ENCODE data around the gene OR1J2. TPM values are rescaled to one million over a fixed set of nuclear protein-coding genes. Genes with fewer than 3 reads are reported as not detected.
"Not testable (repeated sequence)": the region's sequence is repeated elsewhere in the genome, so short reads cannot be mapped to it uniquely, and the experiment has no call there.

OR1J2 gene
- polyA plus RNA-seq, 3 donors: not detected

- Mint-ChIP-seq H3K27ac (no peak within 1 kb of the TSS), H3K4me1 (no peaks in the 10 kb centered on the region), H3K4me3 (peak within 1 kb of the TSS in 1 of 2 donors; percentile 17), H3K36me3 (no peaks in the 10 kb centered on the region), H3K27me3 (ENCODE audit: low read depth in 3 of 3) (peaks cover 0 to 2% (median 1%) of the 10 kb centered on the region in 3 donors), H3K9me3 (peaks cover 0 to 6% (median under 1%) of the 10 kb centered on the region in 7 donors)
- intact Hi-C loops (cut with micrococcal nuclease): no loop called here
- Histone ChIP-seq H2AFZ (ENCODE audit: insufficient read depth, low read depth, low read length, poor library complexity, severe bottlenecking) (no peak within 1 kb of the TSS), H3K27ac (ENCODE audit: low read depth in 1 of 2, low read length in 2 of 2) (no peak within 1 kb of the TSS), H3K9me3 (replicated peaks in 1 of 2; ENCODE audit: control insufficient read depth in 1 of 2, insufficient read depth in 1 of 2, low read length in 2 of 2) (peaks cover 0 to 6% of the 10 kb centered on the region in 2 donors), H3K27me3 (ENCODE audit: control insufficient read depth in 2 of 2, insufficient read depth in 2 of 2, low read length in 2 of 2) (no peaks in the 10 kb centered on the region), H3K4me1 (ENCODE audit: control insufficient read depth in 1 of 2, insufficient read depth in 2 of 2, low read length in 2 of 2) (no peaks in the 10 kb centered on the region), H3K79me2 (ENCODE audit: insufficient read depth, low read length) (no peaks in the 10 kb centered on the region), H3K4me3 (replicated peaks in 1 of 3; ENCODE audit: low read depth in 2 of 3, low read length in 3 of 3) (no peak within 1 kb of the TSS), H3K4me2 (replicated peaks; ENCODE audit: extremely low read depth, low read length, poor library complexity, severe bottlenecking) (no peak within 1 kb of the TSS), H3K9ac (ENCODE audit: insufficient read depth, low read length, poor library complexity, severe bottlenecking) (no peak within 1 kb of the TSS), H3K36me3 (replicated peaks in 1 of 2; ENCODE audit: control insufficient read depth in 1 of 2, insufficient read depth in 2 of 2, low read length in 2 of 2) (no peaks in the 10 kb centered on the region), H4K20me1 (ENCODE audit: insufficient read depth, low read length) (no peaks in the 10 kb centered on the region)
- DNase-seq: no peak
- 96% methylated on average over 3 of the region's 3 CpGs for WGBS (ENCODE audit: insufficient coverage)
- TF ChIP-seq, protein P1, sequence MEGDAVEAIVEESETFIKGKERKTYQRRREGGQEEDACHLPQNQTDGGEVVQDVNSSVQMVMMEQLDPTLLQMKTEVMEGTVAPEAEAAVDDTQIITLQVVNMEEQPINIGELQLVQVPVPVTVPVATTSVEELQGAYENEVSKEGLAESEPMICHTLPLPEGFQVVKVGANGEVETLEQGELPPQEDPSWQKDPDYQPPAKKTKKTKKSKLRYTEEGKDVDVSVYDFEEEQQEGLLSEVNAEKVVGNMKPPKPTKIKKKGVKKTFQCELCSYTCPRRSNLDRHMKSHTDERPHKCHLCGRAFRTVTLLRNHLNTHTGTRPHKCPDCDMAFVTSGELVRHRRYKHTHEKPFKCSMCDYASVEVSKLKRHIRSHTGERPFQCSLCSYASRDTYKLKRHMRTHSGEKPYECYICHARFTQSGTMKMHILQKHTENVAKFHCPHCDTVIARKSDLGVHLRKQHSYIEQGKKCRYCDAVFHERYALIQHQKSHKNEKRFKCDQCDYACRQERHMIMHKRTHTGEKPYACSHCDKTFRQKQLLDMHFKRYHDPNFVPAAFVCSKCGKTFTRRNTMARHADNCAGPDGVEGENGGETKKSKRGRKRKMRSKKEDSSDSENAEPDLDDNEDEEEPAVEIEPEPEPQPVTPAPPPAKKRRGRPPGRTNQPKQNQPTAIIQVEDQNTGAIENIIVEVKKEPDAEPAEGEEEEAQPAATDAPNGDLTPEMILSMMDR (IDR thresholded peaks at IDR 0.05): no peak
Observed at GRCh38 chr9:122527193-122527592, 16.6 kb downstream of the OR1J2 start, which contains the start of gene OR1N1. Gene OR1N1, minus strand, starts transcription at chr9:122527293. Its CDS starts 0 bp downstream, at chr9:122527293.

GRCh38 chr9:122531157-122531556, 20.6 kb downstream of the OR1J2 start:
- H3K4me1 Mint-ChIP-seq; intact Hi-C loops (cut with micrococcal nuclease); H3K27ac ChIP-seq (ENCODE audit: low read depth in 1 of 2, low read length in 2 of 2); H3K9me3 ChIP-seq (replicated peaks in 1 of 2; ENCODE audit: control insufficient read depth in 1 of 2, insufficient read depth in 1 of 2, low read length in 2 of 2); H3K27me3 Mint-ChIP-seq (ENCODE audit: low read depth in 3 of 3); H4K20me1 ChIP-seq (ENCODE audit: insufficient read depth, low read length); H2AFZ ChIP-seq (ENCODE audit: insufficient read depth, low read depth, low read length, poor library complexity, severe bottlenecking); DNase-seq; H3K36me3 Mint-ChIP-seq; H3K4me3 Mint-ChIP-seq; H3K79me2 ChIP-seq (ENCODE audit: insufficient read depth, low read length); H3K27me3 ChIP-seq (ENCODE audit: control insufficient read depth in 2 of 2, insufficient read depth in 2 of 2, low read length in 2 of 2); H3K9me3 Mint-ChIP-seq; H3K4me3 ChIP-seq (replicated peaks in 1 of 3; ENCODE audit: low read depth in 2 of 3, low read length in 3 of 3); H3K9ac ChIP-seq (ENCODE audit: insufficient read depth, low read length, poor library complexity, severe bottlenecking); H3K4me1 ChIP-seq (ENCODE audit: control insufficient read depth in 1 of 2, insufficient read depth in 2 of 2, low read length in 2 of 2); H3K27ac Mint-ChIP-seq; H3K4me2 ChIP-seq (replicated peaks; ENCODE audit: extremely low read depth, low read length, poor library complexity, severe bottlenecking); H3K36me3 ChIP-seq (replicated peaks in 1 of 2; ENCODE audit: control insufficient read depth in 1 of 2, insufficient read depth in 2 of 2, low read length in 2 of 2): not testable (repeated sequence)
- 86% methylated on average over 2 of the region's 4 CpGs for WGBS (ENCODE audit: insufficient coverage)
